ENCODE results near the gene GUSB. TPM values are rescaled to one million over a fixed set of nuclear protein-coding genes. Genes with fewer than 3 reads are reported as not detected.

The GUSB gene
- total and polyA plus RNA-seq, 4 donors, result 45.2 to 94.7 (median 53.0) TPM

DNA sequence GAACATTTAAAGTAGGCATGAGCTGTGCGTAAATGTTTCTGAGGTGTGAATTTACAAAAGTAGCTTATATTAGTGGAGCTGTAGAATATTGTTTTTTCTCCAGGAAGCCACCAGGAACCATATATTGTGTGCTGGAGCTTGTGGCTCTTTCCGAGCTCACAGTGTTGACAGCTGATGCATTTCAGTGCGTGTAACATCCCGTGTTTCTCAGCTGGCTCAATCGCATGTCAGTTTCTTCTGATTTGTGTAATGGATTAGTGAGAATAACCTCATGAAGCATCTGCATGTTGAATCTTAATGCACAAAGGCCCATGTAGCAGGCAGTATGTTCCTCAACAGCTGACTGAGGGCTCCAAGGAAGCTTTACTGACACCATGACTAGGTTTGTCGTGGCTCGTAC, 69.8 kb downstream of the GUSB start:
- WGBS, result 94% methylated on average over 7 of the region's 7 CpGs

More for the DNA sequence above, 69.8 kb downstream of the GUSB start:
- no peak for DNase-seq (ENCODE audit: low spot score)
- Histone ChIP-seq H3K4me1 (ENCODE audit: control insufficient read depth in 4 of 4, insufficient read depth in 4 of 4, low read length in 3 of 4) (peaks cover 2 to 15% (median 12%) of the 10 kb centered on the region in 4 donors), H3K36me3 (ENCODE audit: control insufficient read depth in 4 of 4, insufficient read depth in 3 of 4, low read depth in 1 of 4, low read length in 3 of 4) (peaks cover 0 to 2% (median under 1%) of the 10 kb centered on the region in 4 donors), H3K27ac (ENCODE audit: low read depth in 1 of 2, low read length in 2 of 2) (no peak overlapping the region), H3K27me3 (ENCODE audit: control insufficient read depth in 4 of 4, insufficient read depth in 4 of 4, low read length in 3 of 4) (no peaks in the 10 kb centered on the region), H3K4me3 (ENCODE audit: low read depth in 1 of 3, low read length in 3 of 3) (no peak overlapping the region), H3K9ac (ENCODE audit: low read depth in 1 of 2, low read length in 2 of 2) (no peak overlapping the region), H3K9me3 (ENCODE audit: control insufficient read depth in 4 of 4, low read length in 3 of 4) (no peaks in the 10 kb centered on the region)
- TF ChIP-seq TAF1 (conservative IDR thresholded peaks at IDR 0.05), result no peak
- TF ChIP-seq, protein P1, sequence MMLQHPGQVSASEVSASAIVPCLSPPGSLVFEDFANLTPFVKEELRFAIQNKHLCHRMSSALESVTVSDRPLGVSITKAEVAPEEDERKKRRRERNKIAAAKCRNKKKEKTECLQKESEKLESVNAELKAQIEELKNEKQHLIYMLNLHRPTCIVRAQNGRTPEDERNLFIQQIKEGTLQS (IDR thresholded peaks at IDR 0.05), result no peak

Small RNA genes lying within 50 kb of the gene (small RNA-seq; reads per million reads assigned to genes)
- gene AC073261.1, result not detected

Other genes starting within 250 kb of the GUSB start
- 10 to 100 TPM; 12.8 to 14.6 TPM for gene VKORC1L1, start 109.1 kb downstream of the GUSB start, total RNA-seq
- 10 to 100 TPM in 1 of 2 donors, 1 to 10 TPM in 1; 9.8 to 10.7 TPM for gene VKORC1L1, start 109.1 kb downstream of the GUSB start, polyA plus RNA-seq
- gene ASL, start 93.6 kb upstream of the GUSB start, total RNA-seq, result 100 to 1,000 TPM in 1 of 2 donors, 10 to 100 TPM in 1; 60.3 to 272 TPM
- 100 to 1,000 TPM; 234 to 270 TPM for gene ASL, start 93.6 kb upstream of the GUSB start, polyA plus RNA-seq
- gene CRCP, start 132.6 kb upstream of the GUSB start, total RNA-seq, result 10 to 100 TPM; 13.0 to 52.6 TPM
- gene CRCP, start 132.6 kb upstream of the GUSB start, polyA plus RNA-seq, result 10 to 100 TPM; 16.6 to 20.2 TPM
- gene TPST1, start 223.1 kb upstream of the GUSB start, total RNA-seq, result 10 to 100 TPM; 26.8 to 62.5 TPM
- 10 to 100 TPM; 23.8 to 24.7 TPM for gene TPST1, start 223.1 kb upstream of the GUSB start, polyA plus RNA-seq

Measured in liver (tissue), 10 donors.